Stimulated activated CD4-positive, alpha-beta T cell treated with anti-CD3 and anti-CD28 coated beads, Interleukin-4, amount 100 ng/mL, for 48 hours (primary cell): ENCODE results near the gene PLEKHM1.

Experiments
- DNase-seq, 2 donors: peaks; one replicate each; pipeline ENCODE4 v3.0.0-alpha.2; 2020; ENCODE audit warnings: low read depth in 2 of 2

The PLEKHM1 gene

DNA sequence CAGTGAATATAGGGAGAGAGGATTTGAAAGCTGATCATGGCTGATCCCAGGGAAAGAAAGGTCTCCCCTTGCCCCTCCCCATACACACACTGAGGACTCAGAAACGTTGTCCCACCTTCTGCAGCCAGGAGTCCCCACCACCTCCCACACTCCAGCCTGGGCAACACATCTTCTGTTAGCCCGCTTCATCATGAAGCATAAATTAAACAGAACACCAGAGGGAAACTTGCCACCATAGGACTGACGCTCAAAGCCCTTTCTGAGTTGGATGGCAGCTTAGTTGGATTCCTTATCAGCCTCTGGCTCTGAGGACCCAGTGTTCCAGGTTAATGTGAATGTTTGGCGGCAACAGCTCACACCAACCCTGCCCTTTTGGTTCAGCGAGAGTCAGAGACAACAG is 91.7 kb downstream of the PLEKHM1 start:
- no peak for DNase-seq

DNA sequence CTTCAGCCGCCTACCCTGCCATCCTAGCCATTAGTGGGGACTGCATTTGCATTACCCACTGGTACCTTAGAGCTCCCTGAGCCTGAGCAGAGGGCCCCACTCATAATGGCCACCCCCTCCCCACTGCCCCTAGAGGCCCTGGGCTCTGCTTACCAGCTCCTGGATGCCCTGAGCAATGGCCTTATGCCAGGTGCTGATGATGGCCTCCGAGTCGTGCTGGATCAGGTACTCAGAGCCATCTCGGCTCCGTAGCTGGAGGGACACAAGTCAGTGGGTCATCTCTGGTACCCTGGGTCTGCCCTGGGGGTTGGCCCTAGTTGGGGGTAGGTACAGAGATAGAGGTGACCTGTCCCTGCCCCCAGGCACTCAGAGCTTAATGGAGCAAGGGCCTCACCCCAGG is 92.7 kb downstream of the PLEKHM1 start:
- no peak for DNase-seq

DNA sequence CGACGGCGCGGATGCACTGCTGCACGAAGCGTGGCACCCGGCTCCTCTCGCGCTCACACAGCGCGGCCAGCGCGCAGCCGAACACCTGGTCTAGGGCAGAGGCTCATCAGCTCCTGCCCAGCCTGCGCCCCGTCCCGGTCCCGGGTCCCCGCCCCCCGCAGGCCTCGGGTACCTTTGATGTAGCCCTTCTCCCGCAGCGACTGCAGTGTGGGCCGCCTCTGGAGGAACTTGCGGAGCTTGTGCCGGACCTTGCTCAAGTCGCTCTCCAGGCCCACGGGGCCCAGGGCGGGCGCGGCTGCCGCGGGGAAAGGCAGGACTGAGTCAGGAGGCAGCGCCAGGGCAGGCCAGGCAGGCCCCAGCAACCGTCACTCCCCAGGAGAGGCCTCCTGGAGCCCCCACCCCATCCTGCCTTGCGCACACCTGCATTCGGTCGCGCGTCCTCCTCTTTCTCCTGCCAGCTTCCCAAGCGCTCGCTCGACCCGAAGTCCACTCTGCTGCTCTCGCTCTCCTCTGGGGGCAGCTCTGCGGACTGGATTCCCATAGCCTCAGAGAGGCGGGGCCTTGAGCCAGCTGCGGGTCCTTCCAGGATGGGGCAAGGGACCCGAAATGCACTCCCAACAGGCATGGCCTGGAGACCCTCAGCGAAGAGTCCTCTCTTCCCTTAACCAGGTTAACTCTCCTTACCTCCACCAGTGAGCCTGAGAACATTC is 93.9 kb downstream of the PLEKHM1 start:
- no peak for DNase-seq

- DNase-seq, result no peak
Observed at GRCh38 chr17:45395569-45396415, 94.7 kb downstream of the PLEKHM1 start.

- peak in 1 of 2 donors; percentile 32 for DNase-seq
Observed at GRCh38 chr17:45394913-45395568, 95.5 kb downstream of the PLEKHM1 start.

GRCh38 chr17:45394564-45394912 is 96.0 kb downstream of the PLEKHM1 start:
- DNase-seq, result no peak

- no peak for DNase-seq
Observed at GRCh38 chr17:45394091-45394490, 96.4 kb downstream of the PLEKHM1 start.

- DNase-seq, result no peak
Observed at GRCh38 chr17:45393411-45393810, 97.1 kb downstream of the PLEKHM1 start.

GRCh38 chr17:45391918-45392317 is 98.6 kb downstream of the PLEKHM1 start:
- no peak for DNase-seq

GRCh38 chr17:45391291-45391690 is 99.2 kb downstream of the PLEKHM1 start:
- no peak for DNase-seq

DNA sequence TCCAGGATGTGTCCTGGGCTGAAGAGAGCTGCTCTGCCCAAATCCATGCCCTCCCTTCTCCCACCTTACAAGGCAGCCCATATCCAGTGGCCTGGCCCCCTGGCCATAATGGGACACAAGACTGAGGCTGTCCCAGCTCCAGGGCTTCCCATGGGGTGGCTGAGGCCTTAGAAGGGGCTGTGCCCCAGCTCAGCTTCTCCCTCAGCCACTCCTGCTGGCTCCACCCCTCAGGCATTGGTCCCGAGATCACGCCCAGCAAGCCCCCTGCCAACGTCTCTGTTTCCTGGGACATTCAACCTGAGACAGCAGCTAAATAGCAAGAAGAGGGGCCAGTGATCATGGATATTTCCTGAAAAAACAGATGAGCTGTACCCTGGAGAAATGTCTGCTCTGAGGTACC is 101.2 kb downstream of the PLEKHM1 start:
- no peak for DNase-seq

DNA sequence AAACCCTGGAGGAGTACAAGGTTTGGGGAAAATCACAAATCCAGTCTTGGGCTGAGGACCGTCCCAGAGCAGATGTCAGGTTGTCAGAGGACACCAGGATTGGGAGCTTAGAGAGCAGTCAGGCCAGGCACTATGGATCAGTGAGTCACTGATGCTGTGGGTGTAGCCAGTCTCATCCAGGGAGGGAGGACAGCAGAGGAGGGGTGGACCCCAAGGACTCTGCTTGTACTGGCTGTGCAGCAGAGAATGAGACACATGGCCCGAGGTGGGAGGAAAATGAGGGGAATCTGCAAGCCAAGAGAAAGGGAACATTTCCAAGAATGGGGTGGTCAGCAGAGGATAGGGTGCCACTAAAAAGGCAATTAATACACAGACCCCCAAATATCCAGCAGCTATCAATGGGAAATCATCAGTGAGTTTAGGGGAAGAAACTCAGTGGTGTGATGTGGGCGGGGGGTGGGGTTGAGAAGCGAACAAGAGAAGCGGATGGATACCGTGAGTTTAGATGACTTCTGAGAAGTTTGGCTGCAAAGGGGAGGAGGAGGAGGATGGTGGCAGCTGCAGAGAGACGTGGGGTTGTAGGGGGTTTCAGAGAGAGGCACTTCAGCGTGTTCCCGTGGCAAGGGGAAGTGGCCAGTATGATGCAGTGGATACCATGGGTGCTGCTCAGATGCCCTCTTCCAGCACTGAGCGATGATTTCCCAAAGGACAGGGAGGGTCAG is 101.8 kb downstream of the PLEKHM1 start:
- DNase-seq, result no peak

GRCh38 chr17:45387739-45388138 is 102.8 kb downstream of the PLEKHM1 start:
- DNase-seq, result no peak

- DNase-seq, result no peak
Observed at GRCh38 chr17:45386178-45386577, 104.3 kb downstream of the PLEKHM1 start.
